Panc1 (cell line): ENCODE measurements around the gene ECEL1. TPM values are rescaled to one million over a fixed set of nuclear protein-coding genes. Genes with fewer than 3 reads are reported as not detected.

ENCODE experiments used
- ATAC-seq: fragments of 200-7000 bp; cut with Tn5 transposase; 2 replicates; pipeline ENCODE4 v1.9.1; 2020; ENCODE audit warnings: mild to moderate bottlenecking, moderate library complexity
- BruUV-seq: library from RNA; stranded (reverse); fragments of 400-500 nt; replicated peaks from 2 replicates; lab custom pipeline; 2021; lab: Mats Ljungman, UMichigan
- CTCF ChIA-PET: fragments of 300-600 bp; sonication (Branson Sonifier 250); formaldehyde crosslinking; loops from one replicate; lab custom pipeline; 2022; ENCODE audit warnings: antibody characterized with exemption; lab: Charles Lee
- POLR2A ChIA-PET: fragments of 300-600 bp; sonication (Branson Sonifier 250); formaldehyde crosslinking; loops from one replicate; lab custom pipeline; 2022; ENCODE audit warnings: antibody characterized with exemption; lab: Charles Lee
- DNase-seq: peaks from one replicate; pipeline ENCODE4 v3.0.0-alpha.2; 2010; ENCODE audit warnings: low read depth, low spot score
- H3K27ac ChIP-seq: 2 replicates; pipeline ENCODE4 v1.5.1; 2011; ENCODE audit warnings: mild to moderate bottlenecking, low read length, inconsistent platforms
- H3K27me3 ChIP-seq: fragments of 200-500 bp; sonication (Bioruptor generic); 2 replicates; pipeline ENCODE4 v1.6.0; 2014; ENCODE audit warnings: low read length, inconsistent platforms; ENCODE audit not compliant: control insufficient read depth, insufficient read depth
- H3K36me3 ChIP-seq: fragments of 200-500 bp; sonication (Bioruptor generic); 2 replicates; pipeline ENCODE4 v1.5.1; 2014; ENCODE audit warnings: inconsistent platforms, mild to moderate bottlenecking, low read length, moderate library complexity; ENCODE audit not compliant: control insufficient read depth, insufficient read depth
- H3K4me1 ChIP-seq: 2 replicates; pipeline ENCODE4 v1.5.1; 2011; ENCODE audit warnings: inconsistent platforms, mild to moderate bottlenecking, low read length, moderate library complexity; ENCODE audit not compliant: control insufficient read depth, insufficient read depth
- H3K4me3 ChIP-seq, 2 experiments: 2 replicates each; pipeline ENCODE4 v1.5.1; 2011 to 2012; ENCODE audit warnings: low read depth in 2 of 2, low read length in 2 of 2, mild to moderate bottlenecking in 2 of 2, inconsistent platforms in 1 of 2, moderate library complexity in 1 of 2
- H3K9me3 ChIP-seq: fragments of 200-500 bp; sonication (Bioruptor generic); 2 replicates; pipeline ENCODE4 v1.5.1; 2014; ENCODE audit warnings: low read depth, mild to moderate bottlenecking, inconsistent platforms, low read length, moderate library complexity; ENCODE audit not compliant: control insufficient read depth, insufficient read depth
- CTCF ChIP-seq: fragments of 450-650 bp; IDR thresholded peaks from 2 replicates; pipeline ENCODE4 v1.5.1; 2017; ENCODE audit warnings: mild to moderate bottlenecking
- POLR2AphosphoS5 ChIP-seq: IDR thresholded peaks from 2 replicates; pipeline ENCODE4 v1.6.1; 2012; ENCODE audit warnings: mild to moderate bottlenecking, low read depth, low read length, moderate library complexity
- REST ChIP-seq, 2 experiments: IDR thresholded peaks; 2 replicates each; pipeline ENCODE4 v1.6.1; 2011 to 2012; ENCODE audit warnings: low read depth in 2 of 2, control low read depth in 1 of 2, low read length in 1 of 2, mild to moderate bottlenecking in 1 of 2, moderate library complexity in 1 of 2; ENCODE audit not compliant: insufficient read depth in 1 of 2
- SIN3A ChIP-seq: IDR thresholded peaks from 2 replicates; pipeline ENCODE4 v1.6.1; 2012; ENCODE audit warnings: low read depth, mild to moderate bottlenecking, low read length, moderate library complexity, borderline replicate concordance; ENCODE audit not compliant: insufficient read depth
- TCF7L2 ChIP-seq: IDR thresholded peaks from 2 replicates; pipeline ENCODE4 v1.6.1; 2011; ENCODE audit warnings: mild to moderate bottlenecking, low read depth, low read length, inconsistent platforms
- in situ Hi-C: cut with HindIII; loops from 2 replicates; pipeline ENCODE4 v1.10.0; 2016; ENCODE audit warnings: low sequenced_read_pairs, low pct_unique_long_range_greater_than_20kb
- intact Hi-C: fragments of 100-400 bp; cut with micrococcal nuclease; formaldehyde crosslinking; loops from one replicate; pipeline ENCODE4 v1.10.0; 2022; ENCODE audit not compliant: unreplicated experiment
- total RNA-seq: library from RNA; stranded (reverse); gene quantifications from one replicate; pipeline ENCODE4 v1.2.1, GENCODE V29; 2021; ENCODE audit not compliant: unreplicated experiment

The ECEL1 gene
- total RNA-seq, 1 experiment from 2014 or later: 2.9 TPM

GRCh38 chr2:232506709-232507108 is 19.1 kb upstream of the ECEL1 start:
- ATAC-seq (no peak), DNase-seq (no peak)
- Histone ChIP-seq H3K4me1 (no peaks in the 10 kb centered on the region; the same call in 1 of the 2 replicates), H3K27ac (no peak overlapping the region), H3K27me3 (peaks cover 3% of the 10 kb centered on the region; the same call in 1 of the 2 replicates), H3K36me3 (no peaks in the 10 kb centered on the region), H3K4me3 (no peak overlapping the region), H3K9me3 (no peaks in the 10 kb centered on the region)
- in situ Hi-C loops: no loop called here
- BruUV-seq: no TSS peak
- ChIA-PET CTCF (interaction anchor here (0.7 kb wide), 1 partner anchor 60 kb away, joined by 3 read pairs; no protein-coding TSS in a partner anchor), POLR2A (no interaction called here)
- intact Hi-C loops: no loop called here
- TF ChIP-seq TCF7L2 (no peak), REST (IDR thresholded peaks at IDR 0.05; ENCODE audit: insufficient read depth in 1 of 2, low read depth in 2 of 2, low read length in 1 of 2) (no peak), SIN3A (no peak), POLR2AphosphoS5 (no peak), CTCF (no peak)

DNA sequence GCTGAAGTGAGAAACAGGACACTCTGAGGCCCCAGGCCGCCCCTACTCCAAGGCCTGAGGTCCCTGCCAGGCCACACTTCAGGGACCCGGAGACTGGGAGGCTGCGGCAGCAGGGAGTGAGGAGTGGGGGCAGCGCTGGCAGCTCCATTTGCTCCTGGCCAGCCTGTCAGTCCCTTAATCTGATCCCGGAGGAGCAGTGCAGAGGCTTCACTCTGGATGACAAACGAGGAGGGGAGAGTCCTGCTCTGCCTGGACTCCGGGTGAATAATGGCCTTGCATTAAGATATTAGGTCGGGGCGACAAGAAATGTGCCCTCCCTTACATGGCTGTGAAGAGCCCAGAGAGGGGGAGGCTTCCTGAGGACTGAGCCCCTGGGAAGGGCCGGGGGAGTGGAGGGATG is 18.2 kb upstream of the ECEL1 start:
- intact Hi-C loops (no loop called here), in situ Hi-C loops (no loop called here)
- Histone ChIP-seq H3K27ac (no peak overlapping the region), H3K4me3 (no peak overlapping the region), H3K27me3 (peaks cover 3% of the 10 kb centered on the region; the same call in 1 of the 2 replicates), H3K4me1 (no peaks in the 10 kb centered on the region; the same call in 1 of the 2 replicates), H3K9me3 (no peaks in the 10 kb centered on the region), H3K36me3 (no peaks in the 10 kb centered on the region)
- ATAC-seq (no peak), DNase-seq (no peak)
- BruUV-seq: no TSS peak
- POLR2A ChIA-PET: no interaction called here
- TF ChIP-seq POLR2AphosphoS5 (no peak), SIN3A (no peak), REST (IDR thresholded peaks at IDR 0.05; ENCODE audit: insufficient read depth in 1 of 2, low read depth in 2 of 2, low read length in 1 of 2) (no peak), CTCF (no peak), TCF7L2 (no peak)
- CTCF ChIA-PET: interaction anchor here (0.6 kb wide), 1 partner anchor 76 kb away, joined by 5 read pairs; no protein-coding TSS in a partner anchor
